ENCODE results near the gene TYRO3.

The TYRO3 gene

DNA sequence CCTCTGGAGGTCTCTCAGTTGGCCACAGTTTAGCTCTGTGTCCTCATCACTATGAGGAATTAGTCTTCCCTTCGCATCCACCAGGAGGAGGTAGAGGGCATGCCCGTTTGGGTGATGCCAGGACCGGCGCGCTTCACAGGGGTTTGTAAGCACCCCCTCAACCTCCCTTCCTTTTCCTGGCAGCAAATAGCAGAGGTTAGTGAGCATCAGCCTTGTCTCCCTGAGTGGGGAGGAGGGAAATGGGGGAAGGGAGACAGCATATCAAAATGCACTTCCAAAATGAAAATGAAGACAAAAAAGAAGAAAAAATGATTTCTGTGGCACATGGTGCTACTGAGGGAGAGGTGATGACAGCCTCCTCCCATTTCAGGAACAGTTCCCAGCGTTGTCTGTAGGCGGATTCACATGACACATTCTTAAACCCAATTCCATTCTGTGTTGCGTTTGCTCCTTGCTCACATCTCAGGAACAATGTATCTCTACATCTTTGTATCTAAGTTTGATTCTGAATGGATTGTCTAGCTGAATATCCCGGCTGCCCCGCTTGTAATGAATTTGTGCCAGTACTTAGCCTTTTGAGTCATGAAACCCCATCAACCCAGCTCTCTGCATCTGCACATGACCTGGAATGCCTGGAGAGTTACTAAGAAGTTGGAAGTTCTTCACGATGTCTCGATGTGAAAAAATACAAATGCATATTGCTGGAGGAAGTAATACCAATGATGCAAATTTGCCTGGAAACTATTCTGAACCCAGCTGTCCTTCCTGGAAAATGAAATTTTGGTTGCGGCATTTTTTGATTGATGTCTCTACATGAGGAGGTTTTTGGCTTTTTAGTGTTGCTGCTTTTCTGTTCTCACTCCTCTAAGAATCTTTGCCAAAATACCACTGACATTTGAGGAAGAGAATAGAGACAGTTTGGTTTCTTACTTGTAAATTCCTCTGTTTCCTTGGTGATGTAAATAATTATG, 45.2 kb downstream of the TYRO3 start:
- DNase-seq (ENCODE audit: low spot score in 2 of 2) (peak; percentile 29 to 34), ATAC-seq (replicated peaks; ENCODE audit: extremely low read depth, poor library complexity, severe bottlenecking) (peak; percentile 83)
- Mint-ChIP-seq H3K4me3 (peak overlapping the region; percentile 7), H3K27me3 (peaks cover 25% of the 10 kb centered on the region), H3K27ac (ENCODE audit: low read depth) (no peak overlapping the region), H3K4me1 (peaks cover 6% of the 10 kb centered on the region), H3K9me3 (no peaks in the 10 kb centered on the region), H3K36me3 (ENCODE audit: insufficient read depth) (no peaks in the 10 kb centered on the region)

GRCh38 chr15:41605566-41605965, 46.6 kb downstream of the TYRO3 start:
- peaks cover 21% of the 10 kb centered on the region for H3K27me3 Mint-ChIP-seq
- ATAC-seq (replicated peaks; ENCODE audit: extremely low read depth, poor library complexity, severe bottlenecking) = no peak
- H3K27ac Mint-ChIP-seq (ENCODE audit: low read depth) = no peak overlapping the region
- H3K4me1 Mint-ChIP-seq = peaks cover 6% of the 10 kb centered on the region
- no peaks in the 10 kb centered on the region for H3K9me3 Mint-ChIP-seq
- H3K36me3 Mint-ChIP-seq (ENCODE audit: insufficient read depth) = no peaks in the 10 kb centered on the region
- no peak for DNase-seq (ENCODE audit: low spot score in 2 of 2)
- H3K4me3 Mint-ChIP-seq = no peak overlapping the region

GRCh38 chr15:41606997-41607396, 48.0 kb downstream of the TYRO3 start:
- ATAC-seq (replicated peaks; ENCODE audit: extremely low read depth, poor library complexity, severe bottlenecking) = no peak
- Mint-ChIP-seq H3K27me3 (peaks cover 21% of the 10 kb centered on the region), H3K4me3 (no peak overlapping the region), H3K9me3 (no peaks in the 10 kb centered on the region), H3K4me1 (peaks cover 6% of the 10 kb centered on the region), H3K36me3 (ENCODE audit: insufficient read depth) (no peaks in the 10 kb centered on the region), H3K27ac (ENCODE audit: low read depth) (no peak overlapping the region)
- no peak for DNase-seq (ENCODE audit: low spot score in 2 of 2)

DNA sequence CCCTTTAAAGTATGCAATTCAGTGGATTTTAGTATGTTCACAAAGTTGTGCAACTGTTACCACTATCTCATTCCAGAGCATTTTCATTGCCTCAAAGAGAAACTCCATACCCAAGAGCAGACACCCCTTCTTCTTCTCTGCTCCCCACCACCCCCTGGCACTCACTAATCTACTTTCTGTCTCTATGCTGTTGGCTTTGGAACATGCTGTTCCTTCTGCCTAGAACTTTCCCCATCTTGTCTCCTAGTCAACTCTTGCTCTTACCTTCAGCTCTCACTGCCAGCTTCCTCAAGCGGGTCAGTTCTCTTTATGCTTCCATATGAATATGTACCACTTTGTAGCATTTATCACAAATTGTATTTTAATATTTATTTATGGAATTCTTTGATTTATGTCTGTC, 50.1 kb downstream of the TYRO3 start:
- Mint-ChIP-seq H3K27me3 (peaks cover 3% of the 10 kb centered on the region), H3K4me1 (peaks cover 1% of the 10 kb centered on the region), H3K9me3 (no peaks in the 10 kb centered on the region), H3K27ac (ENCODE audit: low read depth) (no peak overlapping the region), H3K4me3 (no peak overlapping the region), H3K36me3 (ENCODE audit: insufficient read depth) (no peaks in the 10 kb centered on the region)
- DNase-seq (ENCODE audit: low spot score in 2 of 2) (no peak), ATAC-seq (replicated peaks; ENCODE audit: extremely low read depth, poor library complexity, severe bottlenecking) (no peak)

- H3K36me3 Mint-ChIP-seq (ENCODE audit: insufficient read depth) = no peaks in the 10 kb centered on the region
- no peak for DNase-seq (ENCODE audit: low spot score in 2 of 2)
These were observed 51.0 kb downstream of the TYRO3 start for GRCh38 chr15:41610048-41610447.

DNA sequence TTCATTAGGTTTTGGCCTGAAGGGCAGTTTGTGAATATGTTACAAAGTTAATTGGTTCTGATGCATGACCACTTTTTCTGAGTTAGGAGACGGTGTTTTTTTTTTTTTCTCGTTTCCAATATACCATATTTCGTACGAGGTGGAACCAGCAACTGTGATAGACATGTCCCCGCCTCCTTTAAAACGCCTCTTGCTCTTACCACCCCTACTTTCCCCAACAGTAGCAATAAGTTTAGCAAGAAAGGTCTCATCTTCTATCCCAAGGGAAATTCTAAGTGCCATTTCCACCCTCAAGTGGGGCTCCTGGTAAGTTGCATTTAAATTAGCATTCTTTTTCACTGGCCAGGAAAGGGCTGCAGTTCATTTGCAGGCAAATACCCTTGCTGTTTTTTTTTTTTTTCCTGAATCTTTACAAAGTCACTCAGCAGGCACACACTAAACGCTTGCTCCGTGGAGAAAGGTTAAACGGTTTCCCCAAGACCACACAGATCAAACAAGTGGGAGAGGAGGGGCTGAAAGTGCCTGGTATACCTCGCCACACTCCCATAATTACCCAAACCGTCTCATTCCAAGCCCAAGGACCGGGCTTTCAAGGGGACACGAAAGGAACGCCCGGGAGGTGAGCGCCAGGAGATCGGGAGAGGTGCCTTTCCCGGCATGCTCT, 61.7 kb downstream of the TYRO3 start:
- DNase-seq (ENCODE audit: low spot score in 2 of 2) (no peak), ATAC-seq (replicated peaks; ENCODE audit: extremely low read depth, poor library complexity, severe bottlenecking) (peak; percentile 4)
- no peaks in the 10 kb centered on the region for H3K9me3 Mint-ChIP-seq
- peaks cover 3% of the 10 kb centered on the region for H3K36me3 Mint-ChIP-seq (ENCODE audit: insufficient read depth)
- peaks cover 14% of the 10 kb centered on the region for H3K4me1 Mint-ChIP-seq
- no peaks in the 10 kb centered on the region for H3K27me3 Mint-ChIP-seq
- peak overlapping the region; percentile 74 for H3K27ac Mint-ChIP-seq (ENCODE audit: low read depth)
- H3K4me3 Mint-ChIP-seq = peak overlapping the region; percentile 65

More at GRCh38 chr15:41610048-41610447, 51.0 kb downstream of the TYRO3 start:
- H3K27me3 Mint-ChIP-seq = no peaks in the 10 kb centered on the region
- H3K27ac Mint-ChIP-seq (ENCODE audit: low read depth) = no peak overlapping the region
- H3K4me3 Mint-ChIP-seq = no peak overlapping the region
- no peak for ATAC-seq (replicated peaks; ENCODE audit: extremely low read depth, poor library complexity, severe bottlenecking)
- H3K9me3 Mint-ChIP-seq = no peaks in the 10 kb centered on the region
- no peaks in the 10 kb centered on the region for H3K4me1 Mint-ChIP-seq

GRCh38 chr15:41621200-41622193, 62.5 kb downstream of the TYRO3 start:
- peak overlapping the region; percentile 74 for H3K27ac Mint-ChIP-seq (ENCODE audit: low read depth)
- peaks cover 14% of the 10 kb centered on the region for H3K4me1 Mint-ChIP-seq
- H3K27me3 Mint-ChIP-seq = no peaks in the 10 kb centered on the region
- no peaks in the 10 kb centered on the region for H3K9me3 Mint-ChIP-seq
- peaks cover 3% of the 10 kb centered on the region for H3K36me3 Mint-ChIP-seq (ENCODE audit: insufficient read depth)
- peak overlapping the region; percentile 65 for H3K4me3 Mint-ChIP-seq
- DNase-seq (ENCODE audit: low spot score in 2 of 2) (peak; percentile 52 to 66), ATAC-seq (replicated peaks; ENCODE audit: extremely low read depth, poor library complexity, severe bottlenecking) (peak; percentile 78)

DNA sequence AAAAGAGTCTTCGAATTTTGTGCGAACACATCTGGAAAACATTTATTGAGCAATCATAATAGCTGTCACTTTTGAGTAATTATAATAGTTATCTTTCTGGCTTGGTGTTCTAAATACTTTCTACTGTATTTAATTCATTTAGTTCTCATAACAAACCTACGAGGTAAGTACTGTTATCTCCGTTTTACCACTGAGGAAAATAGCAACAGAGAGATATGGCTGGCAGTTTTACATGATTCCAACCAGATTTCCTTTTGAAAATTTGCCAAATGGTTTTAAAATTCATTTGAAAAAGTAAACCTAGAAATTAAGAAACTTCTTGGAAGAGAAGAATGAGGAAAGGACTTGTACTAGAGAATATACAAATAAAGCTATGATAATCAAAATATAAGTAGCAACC, 63.9 kb downstream of the TYRO3 start:
- Mint-ChIP-seq H3K27ac (ENCODE audit: low read depth) (no peak overlapping the region), H3K9me3 (no peaks in the 10 kb centered on the region), H3K27me3 (no peaks in the 10 kb centered on the region), H3K4me3 (peak overlapping the region; percentile 65), H3K36me3 (ENCODE audit: insufficient read depth) (peaks cover 3% of the 10 kb centered on the region), H3K4me1 (peaks cover 14% of the 10 kb centered on the region)
- no peak for DNase-seq (ENCODE audit: low spot score in 2 of 2)
- no peak for ATAC-seq (replicated peaks; ENCODE audit: extremely low read depth, poor library complexity, severe bottlenecking)

- H3K27ac Mint-ChIP-seq (ENCODE audit: low read depth) = no peak overlapping the region
- H3K4me3 Mint-ChIP-seq = no peak overlapping the region
- DNase-seq (ENCODE audit: low spot score in 2 of 2) = no peak
- ATAC-seq (replicated peaks; ENCODE audit: extremely low read depth, poor library complexity, severe bottlenecking) = no peak
- H3K36me3 Mint-ChIP-seq (ENCODE audit: insufficient read depth) = no peaks in the 10 kb centered on the region
- no peaks in the 10 kb centered on the region for H3K4me1 Mint-ChIP-seq
- H3K9me3 Mint-ChIP-seq = no peaks in the 10 kb centered on the region
- no peaks in the 10 kb centered on the region for H3K27me3 Mint-ChIP-seq
These were observed 68.2 kb downstream of the TYRO3 start for GRCh38 chr15:41627203-41627602.

- DNase-seq (ENCODE audit: low spot score in 2 of 2) = no peak
- no peak for ATAC-seq (replicated peaks; ENCODE audit: extremely low read depth, poor library complexity, severe bottlenecking)
- Mint-ChIP-seq H3K36me3 (ENCODE audit: insufficient read depth) (no peaks in the 10 kb centered on the region), H3K4me3 (no peak overlapping the region), H3K4me1 (peaks cover 2% of the 10 kb centered on the region), H3K27me3 (no peaks in the 10 kb centered on the region), H3K9me3 (no peaks in the 10 kb centered on the region), H3K27ac (ENCODE audit: low read depth) (no peak overlapping the region)
These were observed 70.5 kb downstream of the TYRO3 start for GRCh38 chr15:41629463-41629862.

DNA sequence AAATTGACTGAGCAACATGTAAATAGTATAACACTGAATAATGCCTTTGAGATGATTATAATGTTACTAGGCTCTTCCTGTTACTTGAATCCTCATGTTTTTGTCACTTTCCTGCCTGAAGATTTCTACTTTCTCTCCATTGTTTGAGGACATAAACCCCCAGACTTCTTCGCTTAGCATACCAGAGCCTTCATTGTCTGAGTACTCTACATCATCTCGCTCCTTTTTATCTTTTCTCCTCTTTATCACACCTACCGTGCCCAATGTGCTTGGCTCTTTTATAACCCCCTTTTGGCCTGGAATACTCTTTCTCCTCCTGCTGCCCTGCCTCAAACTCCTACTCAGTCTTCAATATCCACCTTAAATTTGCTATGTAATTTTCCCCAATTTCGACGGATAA, 70.9 kb downstream of the TYRO3 start:
- no peaks in the 10 kb centered on the region for H3K27me3 Mint-ChIP-seq
- DNase-seq (ENCODE audit: low spot score in 2 of 2) (no peak), ATAC-seq (replicated peaks; ENCODE audit: extremely low read depth, poor library complexity, severe bottlenecking) (no peak)
- H3K27ac Mint-ChIP-seq (ENCODE audit: low read depth) = no peak overlapping the region
- no peaks in the 10 kb centered on the region for H3K9me3 Mint-ChIP-seq
- peaks cover 6% of the 10 kb centered on the region for H3K4me1 Mint-ChIP-seq
- H3K4me3 Mint-ChIP-seq = no peak overlapping the region
- no peaks in the 10 kb centered on the region for H3K36me3 Mint-ChIP-seq (ENCODE audit: insufficient read depth)

DNA sequence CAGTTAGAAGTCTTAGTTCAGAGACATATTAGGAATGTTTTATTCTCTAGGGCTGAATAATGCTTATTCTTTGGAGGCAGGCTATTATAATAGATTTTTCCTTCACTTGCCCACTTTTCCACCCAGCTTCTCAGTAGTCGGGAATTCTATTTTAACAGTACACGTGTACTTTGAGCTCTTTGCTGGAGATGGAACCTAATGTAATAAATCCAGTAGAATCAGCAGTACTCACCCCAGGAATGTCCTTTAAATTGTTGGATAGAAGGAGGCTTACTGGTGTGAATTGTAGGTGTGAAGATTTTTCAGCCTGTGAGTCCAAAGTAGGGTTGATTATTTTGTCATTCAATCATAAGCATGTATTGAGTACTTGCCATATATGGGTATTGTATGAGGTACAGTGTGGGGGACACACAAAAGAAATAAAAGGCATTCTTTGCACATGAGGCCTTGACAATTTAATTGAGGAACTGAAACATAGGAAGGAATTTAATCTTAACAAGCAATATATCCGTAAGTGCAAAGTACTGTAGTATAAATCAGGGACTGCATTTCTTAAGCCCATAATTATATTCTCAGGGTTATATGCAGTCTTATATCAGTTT, 71.7 kb downstream of the TYRO3 start:
- no peak for ATAC-seq (replicated peaks; ENCODE audit: extremely low read depth, poor library complexity, severe bottlenecking)
- DNase-seq (ENCODE audit: low spot score in 2 of 2) = no peak
- H3K4me3 Mint-ChIP-seq = no peak overlapping the region
- H3K9me3 Mint-ChIP-seq = no peaks in the 10 kb centered on the region
- H3K27me3 Mint-ChIP-seq = no peaks in the 10 kb centered on the region
- no peak overlapping the region for H3K27ac Mint-ChIP-seq (ENCODE audit: low read depth)
- no peaks in the 10 kb centered on the region for H3K36me3 Mint-ChIP-seq (ENCODE audit: insufficient read depth)
- peaks cover 6% of the 10 kb centered on the region for H3K4me1 Mint-ChIP-seq
